ENCODE data around the gene PTPN2. TPM values are rescaled to one million over a fixed set of nuclear protein-coding genes. Genes with fewer than 3 reads are reported as not detected.

The PTPN2 gene
- total and polyA plus RNA-seq, 9 of the 15 experiments (the other 6 are each of a cell fraction or from before 2014, with no cell fraction given), result 36.6 to 66.4 (median 43.8) TPM

DNA sequence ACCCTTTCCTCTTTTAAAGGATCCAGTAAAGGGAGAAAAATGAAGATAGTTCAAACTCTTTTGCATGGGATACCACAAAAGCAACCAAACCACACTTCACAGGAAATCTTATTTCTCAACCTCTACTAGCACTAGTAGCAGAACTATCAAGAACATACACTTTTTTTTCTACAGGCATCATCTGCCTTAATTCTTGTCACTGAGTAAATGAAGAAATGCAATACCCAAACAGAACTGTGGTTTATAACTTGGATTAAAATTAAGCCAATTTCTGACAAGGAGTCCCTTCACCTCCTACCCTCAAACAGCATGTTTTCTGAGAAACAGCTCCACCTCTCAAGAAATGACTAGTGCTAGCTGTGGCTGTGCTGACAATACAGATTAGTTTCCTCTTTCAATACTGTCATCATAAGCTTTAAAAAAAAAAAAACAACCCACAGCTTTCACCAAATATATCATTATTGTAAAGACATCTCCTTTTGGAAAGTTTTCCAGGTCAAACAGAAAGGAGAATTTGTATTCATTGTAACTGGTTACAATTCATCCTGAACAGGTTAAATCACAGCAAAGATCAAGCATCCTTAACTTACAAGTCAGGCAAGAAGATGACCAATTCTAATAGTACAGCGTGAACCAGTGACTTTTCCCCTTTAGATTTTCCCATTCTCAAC, 44.4 kb downstream of the PTPN2 start:
- Histone ChIP-seq H3K27ac (ENCODE audit: extremely low read depth, low read depth, low read length) (peak overlapping the region; percentile 9; the same call in 1 of the 3 replicates), H4K20me1 (replicated peaks; ENCODE audit: control insufficient read depth, insufficient read depth, low read length) (peaks cover 7% of the 10 kb centered on the region; the same call in 1 of the 2 replicates), H3K9me3 (replicated peaks; ENCODE audit: control insufficient read depth, insufficient read depth, low read depth, low read length) (no peaks in the 10 kb centered on the region), H3K27me3 (ENCODE audit: control insufficient read depth in 2 of 2, insufficient read depth in 2 of 2, low read length in 2 of 2) (no peaks in the 10 kb centered on the region), H3K36me3 (ENCODE audit: control insufficient read depth, insufficient read depth, low read length) (peaks cover 27% of the 10 kb centered on the region; the same call in 2 of the 3 replicates), H3K9me1 (ENCODE audit: control insufficient read depth, insufficient read depth, low read length) (peaks cover 3% of the 10 kb centered on the region), H3K9ac (ENCODE audit: insufficient read depth in 1 of 2, low read depth in 2 of 2, low read length in 2 of 2) (no peak overlapping the region), H3K4me3 (no peak overlapping the region), H3K4me2 (ENCODE audit: insufficient read depth, low read length) (no peak overlapping the region), H3K79me2 (ENCODE audit: control insufficient read depth, insufficient read depth, low read length) (peaks cover 41% of the 10 kb centered on the region), H2AFZ (ENCODE audit: low read depth, low read length) (no peak overlapping the region), H3K4me1 (replicated peaks in 1 of 2; ENCODE audit: control insufficient read depth in 2 of 2, insufficient read depth in 2 of 2, low read length in 2 of 2) (peaks cover 4 to 30% of the 10 kb centered on the region in 2 experiments; a peak in 4 of 5 replicates)
- intact Hi-C loops (cut with micrococcal nuclease) (no loop called here), in situ Hi-C loops (cut with MboI) (no loop called here)
- peak; percentile 51 for FAIRE-seq
- POLR2A ChIA-PET, result no interaction called here
- TF ChIP-seq, protein P1, sequence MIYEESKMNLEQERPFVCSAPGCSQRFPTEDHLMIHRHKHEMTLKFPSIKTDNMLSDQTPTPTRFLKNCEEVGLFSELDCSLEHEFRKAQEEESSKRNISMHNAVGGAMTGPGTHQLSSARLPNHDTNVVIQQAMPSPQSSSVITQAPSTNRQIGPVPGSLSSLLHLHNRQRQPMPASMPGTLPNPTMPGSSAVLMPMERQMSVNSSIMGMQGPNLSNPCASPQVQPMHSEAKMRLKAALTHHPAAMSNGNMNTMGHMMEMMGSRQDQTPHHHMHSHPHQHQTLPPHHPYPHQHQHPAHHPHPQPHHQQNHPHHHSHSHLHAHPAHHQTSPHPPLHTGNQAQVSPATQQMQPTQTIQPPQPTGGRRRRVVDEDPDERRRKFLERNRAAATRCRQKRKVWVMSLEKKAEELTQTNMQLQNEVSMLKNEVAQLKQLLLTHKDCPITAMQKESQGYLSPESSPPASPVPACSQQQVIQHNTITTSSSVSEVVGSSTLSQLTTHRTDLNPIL (CRISPR knock-in tag; IDR thresholded peaks at IDR 0.05), result no peak
- TF ChIP-seq, protein P2, sequence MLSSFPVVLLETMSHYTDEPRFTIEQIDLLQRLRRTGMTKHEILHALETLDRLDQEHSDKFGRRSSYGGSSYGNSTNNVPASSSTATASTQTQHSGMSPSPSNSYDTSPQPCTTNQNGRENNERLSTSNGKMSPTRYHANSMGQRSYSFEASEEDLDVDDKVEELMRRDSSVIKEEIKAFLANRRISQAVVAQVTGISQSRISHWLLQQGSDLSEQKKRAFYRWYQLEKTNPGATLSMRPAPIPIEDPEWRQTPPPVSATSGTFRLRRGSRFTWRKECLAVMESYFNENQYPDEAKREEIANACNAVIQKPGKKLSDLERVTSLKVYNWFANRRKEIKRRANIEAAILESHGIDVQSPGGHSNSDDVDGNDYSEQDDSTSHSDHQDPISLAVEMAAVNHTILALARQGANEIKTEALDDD (IDR thresholded peaks at IDR 0.05), result peak; percentile 44; the same call in 1 of the 2 replicates
- TF ChIP-seq GTF2E2 (tag; IDR thresholded peaks at IDR 0.05), result no peak
- 67% methylated on average over 1 of the region's 1 CpG for WGBS (ENCODE audit: insufficient coverage, low coverage, missing lambda C conversion rate)
- no peak for DNase-seq (ENCODE audit: extremely low read depth in 1 of 4, low spot score in 3 of 4)
- no peak for ATAC-seq
- CTCF ChIA-PET (ENCODE audit: low intra/inter-chr PET ratio), result no interaction called here
- BruUV-seq (replicated peaks), result no TSS peak

Data from K562 (cell line).